Mammary epithelial cell (primary cell): ENCODE results near the gene NFYB.

Experiments
- CTCF ChIP-seq, 2 donors: IDR thresholded peaks in 1 of 2; conservative IDR thresholded peaks in 1 of 2; 2 replicates each; pipeline ENCODE4 v1.5.1; 2011 to 2012; ENCODE audit warnings: inconsistent platforms in 2 of 2, low read length in 2 of 2, mild to moderate bottlenecking in 2 of 2, control low read depth in 1 of 2, low read depth in 1 of 2; ENCODE audit not compliant: insufficient read depth in 1 of 2; ENCODE audit errors: extremely low read depth in 1 of 2
- EZH2 ChIP-seq: IDR thresholded peaks from 2 replicates; pipeline ENCODE4 v1.6.1; 2012; ENCODE audit warnings: low read length, inconsistent platforms, borderline replicate concordance

DNA sequence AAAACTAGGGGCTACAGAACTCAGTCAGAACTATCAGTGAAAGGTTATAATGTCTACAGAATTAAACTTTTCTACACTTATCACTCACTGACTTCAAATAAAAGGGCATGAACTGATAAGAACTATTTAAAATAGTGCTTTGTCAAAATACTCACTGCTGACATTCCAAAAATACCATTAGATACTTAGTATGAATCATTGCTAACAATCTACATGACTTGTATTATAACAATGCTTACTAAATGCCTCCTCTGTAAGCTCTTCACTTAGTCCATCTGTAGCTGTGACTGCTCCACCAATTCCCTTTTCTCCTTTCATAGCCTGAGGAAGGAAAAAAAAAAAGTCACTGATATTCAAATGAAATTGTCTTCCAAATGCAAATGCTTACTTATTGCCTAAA lies 17.0 kb downstream of the NFYB start:
- no peak for TF ChIP-seq EZH2
- TF ChIP-seq CTCF (conservative IDR thresholded peaks at IDR 0.05 in 1 of 2, IDR thresholded peaks at IDR 0.05 in 1 of 2; ENCODE audit: extremely low read depth in 1 of 2, insufficient read depth in 1 of 2, low read depth in 1 of 2, low read length in 2 of 2), result no peak
